Measurements from ENCODE around the gene FIBCD1. TPM values are rescaled to one million over a fixed set of nuclear protein-coding genes. Genes with fewer than 3 reads are reported as not detected.

FIBCD1 gene
- total RNA-seq, 1 donor from 2014 or later, result 0.66 TPM

GRCh38 chr9:130905125-130905901 is 33.7 kb downstream of the FIBCD1 start:
- Histone ChIP-seq H3K4me1 (ENCODE audit: insufficient read depth, low read length) (no peaks in the 10 kb centered on the region), H3K4me2 (ENCODE audit: low read length) (no peak overlapping the region), H3K79me2 (ENCODE audit: insufficient read depth, low read length) (no peaks in the 10 kb centered on the region), H4K20me1 (ENCODE audit: insufficient read depth, low read length) (peaks cover 4% of the 10 kb centered on the region), H3K9ac (ENCODE audit: low read length) (no peak overlapping the region), H3K27me3 (ENCODE audit: insufficient read depth, low read length) (peaks cover 2% of the 10 kb centered on the region), H3K36me3 (ENCODE audit: insufficient read depth, low read length) (no peaks in the 10 kb centered on the region), H3K9me3 (ENCODE audit: insufficient read depth, low read depth, low read length) (no peaks in the 10 kb centered on the region), H3K4me3 (ENCODE audit: insufficient read depth, low read depth, low read length) (no peak overlapping the region), H3K27ac (ENCODE audit: low read depth, low read length) (no peak overlapping the region), H2AFZ (ENCODE audit: low read depth, low read length) (no peak overlapping the region)
- DNase-seq (ENCODE audit: low read depth), result no peak
- no peaks in the 10 kb centered on the region for H3K36me3 Mint-ChIP-seq (ENCODE audit: low read depth, unreplicated experiment)
- H3K4me1 Mint-ChIP-seq (ENCODE audit: low read depth, unreplicated experiment), result no peaks in the 10 kb centered on the region
- H3K9me3 Mint-ChIP-seq (ENCODE audit: unreplicated experiment), result no peaks in the 10 kb centered on the region
- H3K27me3 Mint-ChIP-seq (ENCODE audit: low read depth, unreplicated experiment), result peaks cover 27% of the 10 kb centered on the region
- TF ChIP-seq CTCF (IDR thresholded peaks at IDR 0.05; ENCODE audit: insufficient read depth, low read depth, low read length) (no peak), EZH2 (IDR thresholded peaks at IDR 0.05; ENCODE audit: insufficient read depth, low read length) (no peak)
- H3K27ac Mint-ChIP-seq (ENCODE audit: unreplicated experiment), result no peak overlapping the region
- no peak overlapping the region for H3K4me3 Mint-ChIP-seq (ENCODE audit: unreplicated experiment)
- no peak for FAIRE-seq

GRCh38 chr9:130904070-130905044 is 34.7 kb downstream of the FIBCD1 start:
- DNase-seq (ENCODE audit: low read depth), result no peak
- no peak overlapping the region for H2AFZ ChIP-seq (ENCODE audit: low read depth, low read length)
- Mint-ChIP-seq H3K4me3 (ENCODE audit: unreplicated experiment) (no peak overlapping the region), H3K27ac (ENCODE audit: unreplicated experiment) (no peak overlapping the region), H3K9me3 (ENCODE audit: unreplicated experiment) (no peaks in the 10 kb centered on the region), H3K27me3 (ENCODE audit: low read depth, unreplicated experiment) (peaks cover 24% of the 10 kb centered on the region), H3K4me1 (ENCODE audit: low read depth, unreplicated experiment) (no peaks in the 10 kb centered on the region), H3K36me3 (ENCODE audit: low read depth, unreplicated experiment) (no peaks in the 10 kb centered on the region)
- H3K9ac ChIP-seq (ENCODE audit: low read length), result no peak overlapping the region
- no peaks in the 10 kb centered on the region for H3K4me1 ChIP-seq (ENCODE audit: insufficient read depth, low read length)
- TF ChIP-seq CTCF (IDR thresholded peaks at IDR 0.05; ENCODE audit: insufficient read depth, low read depth, low read length), result no peak
- no peak for TF ChIP-seq EZH2 (IDR thresholded peaks at IDR 0.05; ENCODE audit: insufficient read depth, low read length)
- no peak for FAIRE-seq
- no peak overlapping the region for H3K27ac ChIP-seq (ENCODE audit: low read depth, low read length)
- peaks cover 4% of the 10 kb centered on the region for H4K20me1 ChIP-seq (ENCODE audit: insufficient read depth, low read length)
- no peaks in the 10 kb centered on the region for H3K79me2 ChIP-seq (ENCODE audit: insufficient read depth, low read length)
- no peak overlapping the region for H3K4me2 ChIP-seq (ENCODE audit: low read length)
- no peaks in the 10 kb centered on the region for H3K36me3 ChIP-seq (ENCODE audit: insufficient read depth, low read length)
- H3K9me3 ChIP-seq (ENCODE audit: insufficient read depth, low read depth, low read length), result no peaks in the 10 kb centered on the region
- H3K27me3 ChIP-seq (ENCODE audit: insufficient read depth, low read length), result peaks cover 2% of the 10 kb centered on the region
- H3K4me3 ChIP-seq (ENCODE audit: insufficient read depth, low read depth, low read length), result no peak overlapping the region

Measured in astrocyte (in vitro differentiated cells and primary cell).